Measurements from ENCODE around the gene SLC28A2.
"Not testable (repeated sequence)": the region's sequence is repeated elsewhere in the genome, so short reads cannot be mapped to it uniquely, and the experiment has no call there.

SLC28A2 gene, protein sequence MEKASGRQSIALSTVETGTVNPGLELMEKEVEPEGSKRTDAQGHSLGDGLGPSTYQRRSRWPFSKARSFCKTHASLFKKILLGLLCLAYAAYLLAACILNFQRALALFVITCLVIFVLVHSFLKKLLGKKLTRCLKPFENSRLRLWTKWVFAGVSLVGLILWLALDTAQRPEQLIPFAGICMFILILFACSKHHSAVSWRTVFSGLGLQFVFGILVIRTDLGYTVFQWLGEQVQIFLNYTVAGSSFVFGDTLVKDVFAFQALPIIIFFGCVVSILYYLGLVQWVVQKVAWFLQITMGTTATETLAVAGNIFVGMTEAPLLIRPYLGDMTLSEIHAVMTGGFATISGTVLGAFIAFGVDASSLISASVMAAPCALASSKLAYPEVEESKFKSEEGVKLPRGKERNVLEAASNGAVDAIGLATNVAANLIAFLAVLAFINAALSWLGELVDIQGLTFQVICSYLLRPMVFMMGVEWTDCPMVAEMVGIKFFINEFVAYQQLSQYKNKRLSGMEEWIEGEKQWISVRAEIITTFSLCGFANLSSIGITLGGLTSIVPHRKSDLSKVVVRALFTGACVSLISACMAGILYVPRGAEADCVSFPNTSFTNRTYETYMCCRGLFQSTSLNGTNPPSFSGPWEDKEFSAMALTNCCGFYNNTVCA

DNA sequence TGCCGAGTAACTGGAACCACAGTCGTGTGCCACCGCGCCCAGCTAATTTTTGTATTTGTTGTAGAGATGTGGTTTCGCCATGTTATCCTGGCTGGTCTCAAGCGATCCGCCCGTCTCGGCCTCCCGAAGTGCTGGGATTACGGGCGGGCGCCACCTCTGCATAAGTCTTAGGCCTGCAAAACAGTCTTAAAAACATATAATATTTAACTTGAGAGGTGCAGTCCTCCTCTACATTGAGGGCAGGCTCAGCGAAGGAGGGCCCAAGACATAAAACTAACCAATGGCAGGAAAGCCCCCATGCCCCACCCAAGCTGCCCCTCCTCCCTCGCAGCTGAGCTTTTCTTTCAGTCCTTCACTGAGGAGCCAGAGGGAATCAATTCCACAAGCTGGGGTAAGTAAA lies at the start of gene SLC28A2:
Gene SLC28A2 (plus strand): TSS at position 347 of the 400 bp plus-strand sequence. CDS start 982 bp downstream, outside the sequence.
- DNase-seq = no peak

DNA sequence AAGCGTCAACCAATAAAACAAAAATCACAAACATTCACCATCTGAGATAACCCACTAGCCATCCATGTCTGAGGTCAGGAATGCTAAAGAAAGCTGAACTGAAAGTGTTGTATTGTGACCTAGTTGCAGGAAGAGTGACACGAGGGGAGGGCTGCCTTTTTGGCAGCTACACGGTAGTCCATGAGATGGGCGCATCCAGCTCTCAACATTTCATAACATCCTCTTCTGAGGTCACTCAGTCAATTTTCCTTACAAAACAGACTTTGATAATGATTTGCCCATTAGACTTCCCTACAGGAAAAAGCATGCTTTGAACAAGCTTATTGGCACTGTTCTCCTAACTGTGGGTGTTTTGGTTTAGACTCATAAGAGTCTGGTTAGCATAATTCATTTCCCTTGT lies 48.9 kb upstream of the SLC28A2 start:
- no peak for DNase-seq

DNA sequence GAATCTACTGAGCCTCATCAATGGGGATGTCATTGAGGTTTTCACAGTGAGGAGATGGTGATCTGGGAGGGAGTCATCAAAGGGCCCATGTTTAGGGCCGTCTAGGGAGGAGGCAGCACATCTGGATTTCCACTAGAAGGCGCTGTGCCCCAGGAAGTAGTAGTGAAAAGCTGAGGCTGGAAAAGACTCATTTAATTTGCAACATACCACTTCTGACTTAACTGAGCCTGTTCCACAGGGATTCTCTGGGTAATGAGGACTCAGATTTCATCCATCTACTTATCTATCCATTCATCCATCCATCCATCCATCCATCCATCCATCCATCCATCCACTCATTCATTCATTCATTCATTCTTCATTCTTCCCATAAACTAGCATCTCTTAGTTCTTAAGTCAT lies 46.8 kb upstream of the SLC28A2 start:
- DNase-seq = peak; percentile 39 to 70 (median 47)

DNA sequence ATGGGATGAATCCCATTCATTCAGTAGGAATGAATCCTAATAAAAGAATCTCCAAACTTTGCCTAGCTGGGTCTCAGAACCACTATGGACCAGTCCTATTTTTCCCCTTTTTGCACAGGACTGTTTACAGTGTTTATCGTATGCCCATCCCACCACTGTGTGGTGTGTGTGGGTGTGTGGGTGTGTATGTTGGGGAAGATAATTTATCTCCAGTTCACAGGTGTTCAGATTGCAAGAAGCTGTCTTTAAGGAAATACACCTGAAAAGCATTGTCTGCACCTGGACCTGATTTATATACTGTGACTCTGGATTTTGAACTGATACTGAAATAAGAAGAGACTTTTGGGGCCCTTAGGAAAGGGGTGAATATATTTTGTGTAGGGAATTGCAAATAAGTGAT lies 39.5 kb upstream of the SLC28A2 start:
- DNase-seq = no peak

DNA sequence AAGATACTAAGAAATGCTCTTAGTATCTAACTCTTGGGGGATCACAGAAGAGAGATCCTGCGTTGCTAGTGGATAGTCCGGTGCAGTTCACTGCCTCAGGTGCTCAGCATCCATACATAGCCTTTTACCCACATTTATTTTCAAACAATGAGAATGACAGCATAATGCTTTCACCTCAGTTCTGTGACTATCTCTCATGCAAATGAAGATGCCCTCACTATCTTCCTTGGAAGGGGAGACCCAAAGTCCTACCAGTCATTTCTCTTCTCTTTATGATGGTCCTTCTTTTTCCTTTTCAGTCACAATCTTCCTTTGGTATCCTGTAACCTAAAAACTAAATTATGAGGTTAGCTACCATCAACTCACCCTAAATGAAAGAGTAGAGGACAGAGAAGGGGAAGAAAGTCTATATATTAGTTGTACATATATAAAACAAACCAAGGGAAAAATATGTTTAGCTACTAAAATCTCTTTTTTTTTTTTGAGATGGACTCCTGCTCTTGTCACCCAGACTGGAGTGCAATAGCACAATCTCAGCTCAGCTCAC lies 30.9 kb upstream of the SLC28A2 start:
- DNase-seq = no peak

DNA sequence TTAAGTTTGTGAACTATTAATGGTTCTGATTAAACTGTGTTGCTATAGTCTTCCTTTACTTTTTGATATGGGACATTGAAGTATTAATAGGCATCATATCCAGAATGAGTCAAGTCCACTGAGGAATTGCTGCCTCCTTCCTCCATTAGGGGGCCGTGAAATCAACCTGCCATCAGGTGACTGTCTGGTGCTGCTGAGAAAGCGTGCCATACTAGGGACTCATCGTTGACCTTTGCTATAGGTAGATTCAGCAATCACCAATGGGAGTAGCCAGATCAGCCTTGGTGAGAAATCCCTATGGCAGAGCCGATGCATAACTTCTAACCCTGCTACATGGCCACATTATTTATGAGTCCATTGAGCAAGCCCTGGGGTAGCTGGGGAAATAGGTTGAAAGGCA lies 30.1 kb upstream of the SLC28A2 start:
- no peak for DNase-seq

DNA sequence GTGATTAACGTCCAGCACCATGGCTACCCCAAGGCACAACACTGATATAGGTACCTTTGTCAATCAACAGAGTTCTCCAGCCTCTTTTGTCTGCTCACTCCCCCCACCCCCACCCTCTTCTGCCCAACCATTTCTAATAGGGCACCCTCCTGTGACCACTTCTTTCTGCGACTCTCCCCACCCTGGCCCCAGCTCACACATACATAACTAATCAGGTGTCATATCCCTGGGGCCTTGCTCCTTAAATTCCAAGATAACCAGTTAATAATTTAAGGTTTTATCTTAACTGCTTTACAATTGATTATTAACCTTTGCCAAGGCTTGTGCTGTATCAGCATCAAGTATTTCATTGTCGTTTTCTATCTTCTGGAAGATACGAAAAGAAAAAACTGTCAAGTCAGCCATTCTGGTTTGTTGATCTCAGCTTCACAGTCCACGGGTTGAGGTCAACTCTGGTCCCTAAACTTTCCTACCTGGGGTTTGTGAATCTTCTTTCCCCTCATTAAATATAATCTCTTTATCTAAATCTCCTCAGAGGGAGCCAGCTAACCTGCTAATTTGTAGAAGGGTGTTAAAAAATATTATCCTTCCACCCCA lies 27.3 kb upstream of the SLC28A2 start:
- no peak for DNase-seq

DNA sequence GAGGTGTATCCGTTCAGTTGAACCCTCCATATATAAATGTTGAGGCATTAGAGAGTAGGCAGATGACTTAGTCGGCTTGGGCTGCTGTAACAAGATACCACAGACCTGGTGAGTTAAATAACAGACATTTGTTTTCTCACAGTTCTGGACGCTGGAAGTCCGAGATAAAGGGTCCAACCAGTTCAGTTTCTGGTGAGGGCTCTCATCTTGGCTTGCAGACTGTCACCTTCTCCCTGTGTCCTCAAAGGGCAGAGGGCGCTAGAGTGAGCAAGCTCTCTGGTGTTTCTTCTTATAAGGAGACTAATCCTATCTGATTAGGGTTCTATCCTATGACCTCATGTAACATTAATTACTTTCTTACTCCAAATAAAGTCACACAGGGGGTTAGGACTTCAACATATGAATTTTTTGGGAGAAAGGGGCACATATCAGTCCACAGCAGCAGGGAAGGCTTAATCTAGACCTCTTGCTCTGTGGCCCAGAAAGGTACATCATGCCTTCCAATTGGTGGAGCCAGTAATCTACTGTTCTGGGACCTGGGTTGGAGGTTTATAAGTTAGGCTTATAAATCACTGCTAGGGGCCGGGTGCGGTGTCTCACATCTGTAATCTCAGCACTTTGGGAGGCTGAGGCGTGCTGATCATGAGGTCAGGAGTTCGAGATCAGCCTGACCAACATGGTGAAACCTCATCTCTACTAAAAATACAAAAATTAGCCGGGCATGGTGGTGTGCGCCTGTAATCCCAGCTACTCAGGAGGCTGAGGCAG lies 26.3 kb upstream of the SLC28A2 start:
- no peak for DNase-seq

DNA sequence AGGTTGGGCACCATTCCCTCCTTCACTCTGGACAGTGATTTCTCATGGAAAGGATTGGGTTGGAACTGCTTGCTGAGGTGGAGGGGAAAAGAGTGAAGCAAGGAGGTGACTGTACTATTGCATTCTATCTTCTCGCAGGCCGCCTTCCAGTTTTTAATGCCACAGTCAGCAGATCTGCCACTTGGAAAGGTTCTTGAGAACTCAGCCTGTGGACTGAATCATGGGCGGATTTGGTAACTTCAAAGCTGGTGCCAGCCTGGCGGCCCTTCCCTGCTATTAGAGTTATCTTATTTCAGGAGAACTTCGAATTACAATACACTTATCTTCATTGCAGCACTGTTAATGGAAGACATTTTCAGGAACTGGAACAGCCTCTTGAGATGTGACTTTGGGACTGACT lies 23.1 kb upstream of the SLC28A2 start:
- DNase-seq = no peak

DNA sequence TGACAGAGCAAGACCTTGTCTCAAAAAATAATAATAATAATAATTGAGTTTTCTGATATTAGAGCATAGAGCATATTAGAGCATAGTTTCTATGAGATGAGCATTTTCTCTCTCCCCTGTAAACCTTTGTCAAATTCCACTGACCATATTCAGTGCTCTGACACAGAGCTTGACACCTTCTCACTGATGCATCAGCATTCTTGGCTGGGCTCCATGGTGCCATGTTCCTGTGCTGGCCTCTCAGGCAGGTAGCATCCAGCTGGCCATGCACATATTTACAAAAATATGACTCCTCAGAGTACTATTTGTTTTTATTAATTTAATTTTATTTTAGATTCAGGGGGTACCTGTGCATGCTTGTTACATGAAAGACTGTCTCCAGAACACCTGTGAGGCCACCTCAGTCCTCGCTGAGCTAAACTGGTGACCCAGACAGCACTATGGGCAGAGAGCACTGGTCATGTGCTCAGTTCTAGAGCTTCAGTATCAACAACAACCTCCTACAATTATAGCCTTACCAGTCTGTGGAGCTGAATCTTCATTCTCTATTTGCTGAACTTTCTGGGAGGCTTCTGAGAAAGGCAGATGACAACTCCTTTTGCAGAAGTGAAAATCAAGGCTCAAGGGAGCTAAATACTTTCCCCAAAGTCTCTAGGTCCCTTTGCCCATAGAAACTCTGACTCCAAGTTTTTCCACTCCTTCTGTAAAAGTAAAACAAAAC lies 21.6 kb upstream of the SLC28A2 start:
- no peak for DNase-seq

DNA sequence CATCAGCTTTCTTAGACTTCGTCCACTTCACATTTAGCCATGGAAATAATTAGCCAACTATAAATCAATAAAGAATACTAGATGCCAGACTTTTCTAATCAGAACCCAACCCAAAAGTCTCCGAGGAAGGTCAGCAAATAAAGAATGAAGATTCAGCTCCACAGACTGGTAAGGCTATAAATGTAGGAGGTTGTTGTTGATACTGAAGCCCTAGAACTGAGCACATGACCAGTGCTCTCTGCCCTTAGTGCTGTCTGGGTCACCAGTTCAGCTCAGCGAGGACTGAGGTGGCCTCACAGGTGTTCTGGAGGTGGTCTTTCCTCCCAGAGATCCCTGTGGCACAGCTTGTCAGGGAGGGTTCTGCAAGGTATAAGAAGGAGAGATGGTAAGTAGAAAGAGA lies 20.9 kb upstream of the SLC28A2 start:
- DNase-seq = no peak

DNA sequence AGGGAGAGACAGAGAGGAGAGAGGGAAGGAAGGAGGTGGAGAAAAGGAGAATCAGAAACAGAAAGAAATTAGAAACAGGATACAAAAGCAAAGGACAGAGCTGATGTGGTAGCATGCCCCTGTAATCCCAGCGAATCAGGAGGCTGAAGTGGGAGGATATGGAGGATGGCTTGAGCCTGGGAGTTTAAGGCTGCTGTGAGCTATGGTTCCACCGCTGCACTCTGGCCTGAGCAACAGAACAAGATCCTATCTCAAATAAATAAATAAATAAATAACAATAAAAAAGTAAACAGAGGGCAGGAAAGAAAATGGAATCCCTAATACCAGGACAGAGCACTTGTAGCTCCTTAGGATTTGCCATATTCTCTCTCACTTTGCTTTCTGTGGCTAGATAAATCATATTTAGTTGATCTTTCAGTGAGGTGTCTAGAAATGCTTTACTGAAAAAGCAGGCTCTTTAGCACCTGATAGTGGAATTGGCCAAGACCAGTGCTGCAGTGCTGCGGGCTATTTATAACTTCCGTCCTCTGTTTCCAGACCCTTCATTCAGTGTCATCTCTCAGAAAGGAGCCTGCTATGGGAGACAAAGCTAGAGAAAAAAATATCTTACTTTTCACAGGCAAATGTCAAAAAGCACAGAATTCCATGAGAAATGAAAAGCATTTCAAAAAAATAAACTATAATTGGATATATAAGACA lies 20.0 kb upstream of the SLC28A2 start:
- DNase-seq = no peak

DNA sequence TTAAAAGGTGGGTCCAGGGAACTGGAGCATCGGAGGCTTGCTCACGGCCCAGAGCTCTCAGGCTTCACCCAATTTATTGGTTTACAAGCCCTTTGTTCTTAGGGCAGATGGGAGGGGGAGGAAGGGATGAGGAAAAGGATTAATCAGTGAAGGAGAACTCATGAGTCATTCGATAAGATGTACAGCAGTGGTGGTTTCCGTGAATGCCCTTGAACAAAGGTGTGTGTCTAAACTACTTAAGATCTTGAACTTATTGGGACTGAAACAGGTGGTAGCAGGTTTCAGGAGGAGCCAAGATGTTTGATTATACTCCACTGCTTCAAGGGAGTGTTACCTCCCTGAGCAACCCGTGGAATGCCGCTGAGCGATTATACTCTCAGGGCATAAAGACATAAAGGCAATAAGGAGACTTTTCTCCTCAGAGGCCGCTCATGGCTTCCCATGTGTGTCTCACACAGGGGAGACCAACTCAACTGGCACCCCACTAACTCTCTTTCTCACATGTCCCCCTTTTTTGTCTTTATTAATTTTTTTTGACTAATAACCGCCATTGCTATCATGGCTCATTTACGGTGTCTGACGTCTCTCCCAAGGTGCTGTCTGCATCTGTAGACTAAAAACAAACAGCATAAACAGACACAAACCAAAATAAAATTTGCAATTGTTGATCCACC lies 17.3 kb upstream of the SLC28A2 start:
- no peak for DNase-seq

DNA sequence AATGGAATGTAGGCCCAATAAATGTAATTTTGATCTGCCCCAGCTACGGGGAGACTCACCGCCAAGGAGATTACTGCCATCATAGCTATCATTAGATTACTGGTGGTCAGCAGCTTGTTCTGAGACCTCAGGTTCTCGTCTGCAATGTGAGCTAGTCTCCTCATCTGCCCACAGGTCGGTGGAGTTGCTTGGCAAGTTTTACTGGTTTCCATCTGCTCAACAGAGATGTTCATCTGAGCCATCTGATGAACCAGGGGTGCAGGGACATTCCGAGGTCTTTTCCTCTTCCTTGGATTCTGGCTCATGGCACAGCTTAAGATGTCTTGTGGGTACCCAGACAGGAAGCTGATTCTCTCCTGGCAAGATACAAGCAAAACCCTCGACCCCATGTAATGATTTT lies 15.2 kb upstream of the SLC28A2 start:
- not testable (repeated sequence) for DNase-seq

DNA sequence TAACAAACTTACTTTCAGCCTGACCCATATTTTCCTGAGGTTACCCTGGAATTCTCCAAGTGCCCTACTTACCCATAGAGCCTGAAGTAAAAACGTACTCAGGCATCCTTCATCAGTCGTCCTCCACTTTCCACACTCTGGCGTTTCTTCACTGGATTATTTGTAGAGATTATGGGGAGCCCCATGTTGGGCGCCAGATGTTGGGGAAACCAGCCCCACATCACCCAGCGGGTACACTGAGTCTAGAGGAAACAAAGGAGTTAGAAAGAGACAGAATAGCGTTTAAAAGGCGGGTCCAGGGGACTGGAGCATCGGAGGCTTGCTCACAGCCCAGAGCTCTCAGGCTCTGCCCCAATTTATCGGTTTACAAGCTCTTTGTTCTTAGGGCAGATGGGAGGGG lies 9.7 kb upstream of the SLC28A2 start:
- DNase-seq = no peak

DNA sequence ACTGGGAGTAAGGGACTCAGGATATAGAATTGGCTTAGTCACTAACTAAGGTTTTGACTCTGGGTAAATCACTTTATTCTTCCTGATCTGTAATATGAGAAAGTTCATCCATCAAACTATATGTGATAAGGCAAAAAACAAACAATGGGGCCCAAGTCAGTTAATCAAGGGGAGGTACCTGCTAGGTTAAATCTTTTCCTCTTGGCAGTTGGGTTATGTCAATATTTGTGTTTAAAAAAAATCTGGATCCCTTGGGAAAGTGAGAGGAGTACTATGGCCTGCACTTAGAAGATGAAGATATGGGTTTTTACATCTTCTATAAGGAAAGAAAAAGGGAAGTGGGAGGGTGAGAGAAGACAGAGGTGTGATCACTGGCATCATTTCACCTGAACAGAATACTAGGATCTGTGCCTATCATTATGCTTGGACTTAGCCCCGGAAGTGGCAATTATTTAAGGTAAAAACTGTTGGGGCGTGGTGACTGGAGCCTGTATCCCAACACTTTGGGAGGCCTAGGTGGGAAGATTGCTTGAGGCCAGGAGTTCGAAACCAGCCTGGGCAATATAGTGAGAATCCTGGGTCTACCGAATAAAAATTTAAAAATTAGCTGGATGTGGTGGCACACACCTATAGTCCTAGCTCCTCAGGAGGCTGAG lies 2.8 kb upstream of the SLC28A2 start:
- DNase-seq = no peak

DNA sequence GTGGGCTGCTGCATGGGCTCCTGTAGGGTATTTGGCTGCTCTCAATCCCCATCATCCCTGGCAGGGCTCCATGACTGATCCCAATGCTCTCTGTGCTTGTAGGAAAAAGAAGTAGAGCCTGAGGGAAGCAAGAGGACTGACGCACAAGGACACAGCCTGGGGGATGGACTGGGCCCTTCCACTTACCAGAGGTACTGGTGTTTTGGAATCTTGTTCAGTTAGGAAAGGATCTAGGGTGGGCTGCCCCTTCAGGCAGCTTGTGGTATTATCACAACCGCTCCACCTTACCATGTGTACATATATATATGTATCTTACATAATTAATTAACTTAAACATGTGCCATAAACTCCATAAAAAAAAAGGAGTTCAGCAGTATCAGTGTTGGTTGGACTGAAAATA lies 1.3 kb downstream of the SLC28A2 start:
- DNase-seq = no peak

DNA sequence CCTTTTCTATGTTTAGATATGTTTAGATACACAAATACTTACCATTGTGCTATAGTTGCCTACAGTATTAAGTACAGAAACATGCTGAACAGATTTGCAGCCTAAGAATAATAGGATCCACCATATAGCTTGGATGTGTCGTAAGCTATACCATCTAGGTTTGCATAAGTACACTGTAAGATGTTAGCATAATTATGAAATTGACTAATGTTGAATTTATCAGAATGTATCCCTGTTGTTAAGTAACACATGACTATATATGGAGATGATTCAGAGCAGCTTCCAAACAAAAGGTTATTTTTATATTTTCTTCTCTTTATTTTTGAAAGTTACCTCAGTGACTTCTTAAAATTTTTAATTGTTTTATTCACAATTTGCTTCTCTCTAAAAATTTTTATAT lies 2.4 kb downstream of the SLC28A2 start:
- DNase-seq = no peak

DNA sequence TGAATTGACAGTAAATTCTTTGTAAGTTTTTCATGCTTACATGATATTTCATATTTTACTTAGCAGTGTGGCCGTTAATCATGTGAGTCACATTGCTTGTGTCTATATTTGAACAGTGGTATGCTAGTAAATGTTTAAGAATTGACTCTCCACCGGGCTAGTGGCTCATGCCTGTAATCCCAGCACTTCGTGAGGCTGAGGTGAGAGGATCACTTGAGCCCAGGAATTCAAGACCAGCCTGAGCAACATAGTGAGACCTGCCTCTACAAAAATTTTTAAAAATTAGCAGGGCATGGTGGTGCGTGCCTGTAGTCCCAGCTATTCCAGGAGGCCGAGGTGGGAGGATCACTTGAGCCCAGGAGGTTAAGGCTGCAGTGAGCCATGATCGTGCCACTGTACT lies 2.8 kb downstream of the SLC28A2 start:
- DNase-seq = not testable (repeated sequence)

DNA sequence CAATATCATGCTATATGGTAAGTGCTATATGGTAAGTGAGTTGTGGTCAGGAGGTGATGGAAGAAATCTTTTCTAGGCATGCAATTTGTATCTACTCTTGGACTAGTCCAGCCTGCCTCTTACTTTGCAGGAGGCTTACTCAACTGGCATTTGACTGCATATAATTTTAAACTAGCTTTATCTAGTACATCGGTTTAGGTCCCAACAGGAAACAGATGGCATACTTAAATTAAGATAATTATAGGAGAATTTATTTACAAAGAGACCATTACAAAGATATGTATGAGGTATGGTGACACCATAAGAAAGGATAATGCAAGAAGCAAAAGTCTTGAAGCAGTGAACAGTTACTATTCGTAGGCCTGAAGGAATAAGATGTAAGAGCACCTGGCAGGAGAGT lies 7.8 kb downstream of the SLC28A2 start:
- DNase-seq = peak in 1 of 3 experiments; percentile 17

Data from NCI-H1417 (cell line).